ENCODE data around the gene DCLRE1B. TPM values are rescaled to one million over a fixed set of nuclear protein-coding genes. Genes with fewer than 3 reads are reported as not detected.

The DCLRE1B gene
- total and polyA plus RNA-seq, 2 experiments from 2014 or later, result 4.6 to 6.0 TPM

- Histone ChIP-seq H3K4me2 (no peak overlapping the region), H3K79me2 (no peaks in the 10 kb centered on the region), H3K36me3 (replicated peaks; ENCODE audit: insufficient read depth, low read depth) (no peaks in the 10 kb centered on the region), H3K4me1 (ENCODE audit: insufficient read depth) (no peaks in the 10 kb centered on the region), H2AFZ (no peak overlapping the region), H4K20me1 (ENCODE audit: insufficient read depth, poor library complexity, severe bottlenecking) (no peaks in the 10 kb centered on the region), H3K9me3 (ENCODE audit: low read depth) (no peaks in the 10 kb centered on the region), H3K4me3 (no peak overlapping the region), H3K27ac (no peak overlapping the region), H3K9me2 (replicated peaks; ENCODE audit: insufficient read depth) (no peaks in the 10 kb centered on the region), H3K27me3 (no peaks in the 10 kb centered on the region)
- WGBS (ENCODE audit: low lambda C conversion rate, missing lambda C conversion rate), result 87% methylated on average over 4 of the region's 4 CpGs
- TF ChIP-seq EZH2 (IDR thresholded peaks at IDR 0.05; ENCODE audit: borderline replicate concordance) (no peak), EZH2phosphoT487 (IDR thresholded peaks at IDR 0.05; ENCODE audit: low read depth, severe bottlenecking, unreplicated experiment) (no peak), CTCF (IDR thresholded peaks at IDR 0.05; ENCODE audit: poor library complexity) (no peak)
- no peak for DNase-seq (ENCODE audit: low spot score)
These were observed 25.4 kb upstream of the DCLRE1B start for GRCh38 chr1:113879739-113880038.

- no peak for DNase-seq (ENCODE audit: low spot score)
- no peaks in the 10 kb centered on the region for H3K79me2 ChIP-seq
- no peak overlapping the region for H3K27ac ChIP-seq
- H3K4me1 ChIP-seq (ENCODE audit: insufficient read depth), result no peaks in the 10 kb centered on the region
- H3K36me3 ChIP-seq (replicated peaks; ENCODE audit: insufficient read depth, low read depth), result no peaks in the 10 kb centered on the region
- H4K20me1 ChIP-seq (ENCODE audit: insufficient read depth, poor library complexity, severe bottlenecking), result no peaks in the 10 kb centered on the region
- 83% methylated on average over 2 of the region's 2 CpGs for WGBS (ENCODE audit: low lambda C conversion rate, missing lambda C conversion rate)
- no peaks in the 10 kb centered on the region for H3K9me3 ChIP-seq (ENCODE audit: low read depth)
- no peaks in the 10 kb centered on the region for H3K9me2 ChIP-seq (replicated peaks; ENCODE audit: insufficient read depth)
- H3K27me3 ChIP-seq, result no peaks in the 10 kb centered on the region
- H3K4me2 ChIP-seq, result no peak overlapping the region
- TF ChIP-seq EZH2 (IDR thresholded peaks at IDR 0.05; ENCODE audit: borderline replicate concordance) (no peak), EZH2phosphoT487 (IDR thresholded peaks at IDR 0.05; ENCODE audit: low read depth, severe bottlenecking, unreplicated experiment) (no peak), CTCF (IDR thresholded peaks at IDR 0.05; ENCODE audit: poor library complexity) (no peak)
- no peak overlapping the region for H3K4me3 ChIP-seq
- no peak overlapping the region for H2AFZ ChIP-seq
These were observed 23.5 kb upstream of the DCLRE1B start for GRCh38 chr1:113881661-113882060.

GRCh38 chr1:113886417-113887401 is 18.4 kb upstream of the DCLRE1B start:
- Histone ChIP-seq H3K4me3 (no peak overlapping the region), H3K9me2 (replicated peaks; ENCODE audit: insufficient read depth) (no peaks in the 10 kb centered on the region), H3K79me2 (no peaks in the 10 kb centered on the region), H3K27ac (peak overlapping the region; percentile 35), H4K20me1 (ENCODE audit: insufficient read depth, poor library complexity, severe bottlenecking) (no peaks in the 10 kb centered on the region), H3K9me3 (ENCODE audit: low read depth) (no peaks in the 10 kb centered on the region), H3K36me3 (replicated peaks; ENCODE audit: insufficient read depth, low read depth) (no peaks in the 10 kb centered on the region), H3K27me3 (no peaks in the 10 kb centered on the region), H3K4me2 (no peak overlapping the region), H2AFZ (no peak overlapping the region), H3K4me1 (ENCODE audit: insufficient read depth) (no peaks in the 10 kb centered on the region)
- 87% methylated on average over 17 of the region's 17 CpGs for WGBS (ENCODE audit: low lambda C conversion rate, missing lambda C conversion rate)
- DNase-seq (ENCODE audit: low spot score), result no peak
- TF ChIP-seq EZH2 (IDR thresholded peaks at IDR 0.05; ENCODE audit: borderline replicate concordance) (no peak), EZH2phosphoT487 (IDR thresholded peaks at IDR 0.05; ENCODE audit: low read depth, severe bottlenecking, unreplicated experiment) (no peak), CTCF (IDR thresholded peaks at IDR 0.05; ENCODE audit: poor library complexity) (no peak)

Data from hepatocyte (in vitro differentiated cells).